ENCODE measurements around the gene ELP4. TPM values are rescaled to one million over a fixed set of nuclear protein-coding genes. Genes with fewer than 3 reads are reported as not detected.

Gene ELP4
- total RNA-seq, 2 experiments from 2014 or later: 23.0 to 23.3 TPM

DNA sequence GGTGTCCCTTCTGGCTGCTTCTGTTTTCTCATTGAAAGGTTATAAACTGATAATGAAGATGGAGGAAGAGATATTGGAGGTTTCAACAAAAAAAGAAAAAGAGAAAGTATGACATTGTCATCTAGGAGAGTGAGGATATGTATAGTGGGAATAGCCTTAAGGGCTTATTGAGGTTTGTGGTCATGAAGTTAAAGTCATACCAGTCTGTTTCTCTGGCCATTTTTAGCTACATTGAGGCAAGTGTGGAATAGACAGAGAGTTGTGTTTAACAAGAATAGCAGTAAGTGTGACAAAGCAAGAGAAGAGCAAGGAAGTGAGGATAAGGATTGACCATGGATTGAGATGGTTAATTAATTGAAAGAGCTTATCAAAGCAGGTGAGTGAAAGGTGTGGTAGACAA lies 110.4 kb downstream of the ELP4 start:
- no peak overlapping the region for H3K27ac Mint-ChIP-seq
- H3K4me3 Mint-ChIP-seq: no peak overlapping the region
- no peaks in the 10 kb centered on the region for H3K9me3 Mint-ChIP-seq (ENCODE audit: insufficient read depth)
- DNase-seq: no peak
- peaks cover 5% of the 10 kb centered on the region for H3K4me1 Mint-ChIP-seq (ENCODE audit: low read depth)
- no peaks in the 10 kb centered on the region for H3K36me3 Mint-ChIP-seq (ENCODE audit: low read depth)
- CTCF ChIA-PET: no interaction called here
- no peaks in the 10 kb centered on the region for H3K27me3 Mint-ChIP-seq (ENCODE audit: low read depth)
- no peak for ATAC-seq
- POLR2A ChIA-PET: no interaction called here

DNA sequence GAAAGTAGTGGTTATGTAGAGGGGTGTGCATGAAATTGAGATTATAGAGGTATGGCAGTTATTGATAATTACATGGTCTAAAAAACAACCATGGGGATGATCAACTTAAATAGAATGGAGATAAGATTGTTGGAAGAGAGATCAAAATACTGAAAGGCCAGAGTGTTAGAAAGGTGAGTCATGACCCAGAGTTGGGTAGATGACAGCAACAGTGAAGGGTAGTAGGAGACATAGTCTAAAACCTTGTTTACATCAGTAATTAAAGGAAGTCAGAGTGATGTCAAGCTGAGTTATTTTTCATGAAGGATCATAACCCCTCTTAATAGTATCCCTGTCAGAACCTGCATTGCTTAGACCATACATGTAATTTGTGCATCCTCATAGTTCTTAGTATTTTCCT lies 110.9 kb downstream of the ELP4 start:
- H3K4me1 Mint-ChIP-seq (ENCODE audit: low read depth): peaks cover 5% of the 10 kb centered on the region
- no peaks in the 10 kb centered on the region for H3K27me3 Mint-ChIP-seq (ENCODE audit: low read depth)
- ChIA-PET CTCF (no interaction called here), POLR2A (no interaction called here)
- no peak overlapping the region for H3K27ac Mint-ChIP-seq
- no peak for DNase-seq
- H3K4me3 Mint-ChIP-seq: no peak overlapping the region
- no peaks in the 10 kb centered on the region for H3K9me3 Mint-ChIP-seq (ENCODE audit: insufficient read depth)
- no peaks in the 10 kb centered on the region for H3K36me3 Mint-ChIP-seq (ENCODE audit: low read depth)
- no peak for ATAC-seq

DNA sequence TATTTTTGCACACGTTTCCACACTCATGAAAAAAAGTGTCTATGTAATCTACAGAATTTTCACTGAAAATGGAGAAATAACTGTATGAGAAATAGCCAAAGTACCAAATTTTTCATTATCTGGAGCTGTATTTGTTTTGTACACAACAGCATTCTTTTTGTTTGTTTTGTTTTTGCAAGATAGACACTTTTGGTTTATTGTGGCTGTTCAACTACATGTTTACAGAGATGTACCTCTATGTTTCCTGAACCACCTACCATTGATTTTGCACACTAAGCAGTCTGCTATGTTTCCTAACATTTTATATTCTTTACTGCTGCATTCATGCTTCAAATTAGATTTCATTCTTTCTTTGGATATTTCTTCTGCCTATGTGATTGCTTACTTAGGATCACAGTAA lies 116.3 kb downstream of the ELP4 start:
- no peaks in the 10 kb centered on the region for H3K36me3 Mint-ChIP-seq (ENCODE audit: low read depth)
- DNase-seq (no peak), ATAC-seq (no peak)
- no peaks in the 10 kb centered on the region for H3K27me3 Mint-ChIP-seq (ENCODE audit: low read depth)
- H3K9me3 Mint-ChIP-seq (ENCODE audit: insufficient read depth): no peaks in the 10 kb centered on the region
- no peak overlapping the region for H3K4me3 Mint-ChIP-seq
- CTCF ChIA-PET: no interaction called here
- no peak overlapping the region for H3K27ac Mint-ChIP-seq
- H3K4me1 Mint-ChIP-seq (ENCODE audit: low read depth): no peaks in the 10 kb centered on the region
- POLR2A ChIA-PET: no interaction called here

DNA sequence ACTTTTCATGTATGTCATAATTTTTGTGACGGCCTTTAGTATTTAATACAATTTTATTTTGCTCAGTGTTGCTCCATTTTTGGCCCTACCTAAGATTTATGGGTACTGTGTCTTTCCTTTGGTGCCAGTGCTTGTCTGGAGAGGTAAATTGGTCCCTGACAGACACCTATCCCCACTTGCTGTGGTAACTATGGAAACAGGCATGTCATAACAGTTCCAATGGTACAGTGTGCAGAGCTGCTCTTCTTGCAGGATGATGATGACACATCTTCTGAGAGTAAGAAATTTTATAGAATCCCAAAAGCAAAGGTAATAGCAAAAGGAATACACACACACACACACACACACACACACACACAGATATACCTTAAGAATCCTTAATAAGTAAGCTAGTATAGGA lies 118.5 kb downstream of the ELP4 start:
- POLR2A ChIA-PET: no interaction called here
- Mint-ChIP-seq H3K27me3 (ENCODE audit: low read depth) (no peaks in the 10 kb centered on the region), H3K36me3 (ENCODE audit: low read depth) (no peaks in the 10 kb centered on the region), H3K9me3 (ENCODE audit: insufficient read depth) (no peaks in the 10 kb centered on the region), H3K4me3 (no peak overlapping the region), H3K27ac (no peak overlapping the region), H3K4me1 (ENCODE audit: low read depth) (no peaks in the 10 kb centered on the region)
- ATAC-seq (no peak), DNase-seq (no peak)
- CTCF ChIA-PET: interaction anchor here (1.2 to 1.4 kb wide), 2 partner anchors 10 to 331 kb away, joined by 3 read pairs; no protein-coding TSS in a partner anchor

DNA sequence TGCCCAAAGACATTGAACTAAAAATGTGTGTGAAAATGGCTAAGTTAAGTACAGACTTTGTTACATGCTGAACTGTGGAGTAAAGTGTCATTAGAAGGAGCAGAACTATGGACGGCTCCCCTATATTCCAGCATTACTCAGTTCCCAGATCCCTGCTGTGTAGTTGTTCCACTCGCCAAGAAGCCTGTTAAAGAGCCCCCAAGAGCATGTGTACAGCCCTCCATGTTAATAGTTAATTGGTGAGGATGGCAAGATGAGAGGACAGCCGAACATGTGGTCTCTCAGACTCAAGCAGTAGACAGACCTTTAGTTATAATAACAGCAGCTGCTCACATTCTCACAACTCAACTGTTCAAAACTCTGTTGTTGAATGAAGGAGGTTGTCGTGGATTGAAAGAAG lies 127.4 kb downstream of the ELP4 start:
- Mint-ChIP-seq H3K4me1 (ENCODE audit: low read depth) (no peaks in the 10 kb centered on the region), H3K27ac (no peak overlapping the region), H3K4me3 (no peak overlapping the region), H3K27me3 (ENCODE audit: low read depth) (no peaks in the 10 kb centered on the region), H3K9me3 (ENCODE audit: insufficient read depth) (no peaks in the 10 kb centered on the region), H3K36me3 (ENCODE audit: low read depth) (no peaks in the 10 kb centered on the region)
- CTCF ChIA-PET: no interaction called here
- POLR2A ChIA-PET: no interaction called here
- DNase-seq (no peak), ATAC-seq (no peak)

DNA sequence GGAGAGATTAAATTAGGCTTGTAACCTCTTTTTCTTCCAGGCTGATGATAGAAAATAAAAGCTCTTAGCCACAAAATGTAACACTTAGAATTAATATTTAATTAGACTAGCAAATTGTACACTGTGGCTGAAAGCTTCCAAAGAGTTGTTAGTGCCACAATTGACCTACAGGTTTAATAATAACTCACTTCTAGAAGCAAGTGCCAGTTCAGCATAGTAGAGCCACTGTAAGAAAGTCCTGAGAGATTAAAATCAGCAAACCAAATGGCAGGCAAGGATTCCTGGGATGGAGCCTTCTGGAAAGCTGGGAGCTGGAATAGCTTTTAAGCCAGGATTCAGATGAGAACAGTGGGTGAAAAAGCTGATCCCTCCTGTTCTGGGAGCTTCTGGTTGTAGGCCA lies 131.0 kb downstream of the ELP4 start:
- ChIA-PET CTCF (interaction anchor here (1.2 to 2.3 kb wide), 5 partner anchors 10 to 536 kb away, joined by 3 to 8 read pairs (median 5); no protein-coding TSS in a partner anchor), POLR2A (no interaction called here)
- ATAC-seq (no peak), DNase-seq (no peak)
- Mint-ChIP-seq H3K27me3 (ENCODE audit: low read depth) (no peaks in the 10 kb centered on the region), H3K4me3 (no peak overlapping the region), H3K9me3 (ENCODE audit: insufficient read depth) (no peaks in the 10 kb centered on the region), H3K4me1 (ENCODE audit: low read depth) (no peaks in the 10 kb centered on the region), H3K27ac (no peak overlapping the region), H3K36me3 (ENCODE audit: low read depth) (no peaks in the 10 kb centered on the region)

DNA sequence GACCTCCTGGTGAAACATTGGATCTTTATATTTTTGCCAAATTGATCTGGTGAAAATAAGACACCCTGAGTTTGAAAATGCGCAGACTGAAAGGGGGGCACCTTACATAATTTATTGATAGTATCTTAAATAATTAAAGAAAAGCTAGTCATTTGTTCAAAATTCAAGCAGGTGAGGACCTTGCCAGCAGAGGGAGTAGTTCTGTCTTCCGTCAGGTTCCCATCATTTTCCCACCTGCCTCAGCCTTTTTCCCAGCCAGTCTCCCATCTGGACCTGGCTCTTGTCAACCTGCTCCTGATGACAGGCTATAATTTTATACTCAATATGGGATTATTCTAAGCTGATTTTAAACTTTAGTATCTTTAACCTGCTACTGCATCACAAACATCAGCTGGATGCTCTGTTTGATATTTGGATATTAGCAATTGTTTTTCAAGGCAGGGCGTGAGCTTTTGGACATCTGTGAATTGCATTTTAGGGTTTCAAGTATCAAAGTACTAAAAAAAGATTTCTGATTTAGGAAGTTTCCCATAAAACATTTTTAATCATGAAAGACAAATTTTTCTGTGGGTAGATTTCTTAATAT lies 132.0 kb downstream of the ELP4 start:
- CTCF ChIA-PET: interaction anchor here (1.2 to 2.3 kb wide), 6 partner anchors 9 to 535 kb away, joined by 3 to 8 read pairs (median 4); no protein-coding TSS in a partner anchor
- Mint-ChIP-seq H3K9me3 (ENCODE audit: insufficient read depth) (no peaks in the 10 kb centered on the region), H3K4me3 (no peak overlapping the region), H3K4me1 (ENCODE audit: low read depth) (no peaks in the 10 kb centered on the region), H3K27ac (no peak overlapping the region), H3K27me3 (ENCODE audit: low read depth) (no peaks in the 10 kb centered on the region), H3K36me3 (ENCODE audit: low read depth) (no peaks in the 10 kb centered on the region)
- POLR2A ChIA-PET: interaction anchor here (0.6 kb wide), 1 partner anchor 1398 kb away, joined by 3 read pairs; no protein-coding TSS in a partner anchor
- DNase-seq (no peak), ATAC-seq (no peak)

DNA sequence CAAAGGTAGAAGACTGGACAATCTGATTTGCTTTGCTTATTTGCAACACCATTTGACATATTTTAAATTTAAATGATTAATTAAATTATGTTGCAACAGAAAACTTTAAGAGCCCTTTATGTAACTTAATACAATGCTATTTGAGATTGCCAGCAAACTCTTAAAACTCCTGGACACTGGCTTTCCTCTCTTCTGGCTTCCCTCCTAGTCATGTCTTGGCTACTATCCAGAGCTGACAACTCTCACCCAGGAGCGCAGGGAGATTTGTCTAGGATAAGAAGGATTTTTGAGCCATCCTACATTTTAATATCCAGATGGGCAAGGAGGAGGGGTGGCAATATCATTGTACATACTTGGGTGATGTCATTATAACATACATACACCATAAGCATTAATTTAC lies 134.3 kb downstream of the ELP4 start:
- POLR2A ChIA-PET: no interaction called here
- H3K27ac Mint-ChIP-seq: no peak overlapping the region
- DNase-seq: no peak
- no peak for ATAC-seq
- no peaks in the 10 kb centered on the region for H3K4me1 Mint-ChIP-seq (ENCODE audit: low read depth)
- no peaks in the 10 kb centered on the region for H3K9me3 Mint-ChIP-seq (ENCODE audit: insufficient read depth)
- no peaks in the 10 kb centered on the region for H3K27me3 Mint-ChIP-seq (ENCODE audit: low read depth)
- no peaks in the 10 kb centered on the region for H3K36me3 Mint-ChIP-seq (ENCODE audit: low read depth)
- no peak overlapping the region for H3K4me3 Mint-ChIP-seq
- CTCF ChIA-PET: interaction anchor here (1.1 kb wide), 1 partner anchor 10 kb away, joined by 4 read pairs; no protein-coding TSS in a partner anchor

DNA sequence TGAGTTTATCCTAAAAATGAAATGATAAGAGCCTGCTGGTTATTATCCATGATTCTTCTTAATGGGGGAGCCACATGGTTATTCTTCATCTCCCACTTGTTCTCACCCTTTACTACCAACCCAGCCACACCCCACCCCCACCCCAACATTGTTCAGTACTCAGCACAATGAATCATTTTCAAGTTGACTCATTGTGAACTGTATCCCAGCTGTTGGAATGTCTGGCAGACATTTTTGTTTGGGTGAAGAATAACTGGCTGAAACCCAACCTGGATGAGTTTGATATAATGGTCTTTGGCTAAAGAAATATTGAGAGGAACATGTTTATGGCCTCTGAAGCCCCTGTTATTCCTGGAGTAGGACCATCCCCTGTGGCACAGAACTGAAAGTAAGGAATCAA lies 136.2 kb downstream of the ELP4 start:
- CTCF ChIA-PET: no interaction called here
- POLR2A ChIA-PET: no interaction called here
- Mint-ChIP-seq H3K4me1 (ENCODE audit: low read depth) (no peaks in the 10 kb centered on the region), H3K4me3 (no peak overlapping the region), H3K9me3 (ENCODE audit: insufficient read depth) (no peaks in the 10 kb centered on the region), H3K27me3 (ENCODE audit: low read depth) (no peaks in the 10 kb centered on the region), H3K36me3 (ENCODE audit: low read depth) (no peaks in the 10 kb centered on the region), H3K27ac (no peak overlapping the region)
- DNase-seq: no peak
- ATAC-seq: no peak

DNA sequence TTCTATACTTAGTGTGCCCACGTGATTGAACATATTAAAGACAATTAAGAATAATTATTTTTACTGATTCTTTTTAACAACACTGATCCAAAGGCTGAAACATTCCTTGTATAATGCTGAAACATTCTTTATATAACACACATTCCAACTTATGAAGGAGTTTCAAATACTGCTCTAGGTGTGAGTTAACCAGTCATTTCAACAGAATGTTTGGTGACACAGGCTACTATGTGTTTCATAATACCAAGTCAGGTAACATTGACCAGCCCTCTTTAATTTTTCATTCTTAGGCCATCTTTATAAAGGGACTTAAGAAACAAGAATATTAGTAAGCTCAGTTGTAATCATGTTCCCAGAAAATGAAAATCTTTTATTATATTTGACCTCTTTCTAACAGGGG lies 136.6 kb downstream of the ELP4 start:
- POLR2A ChIA-PET: no interaction called here
- Mint-ChIP-seq H3K36me3 (ENCODE audit: low read depth) (peaks cover 2% of the 10 kb centered on the region), H3K4me3 (no peak overlapping the region), H3K27ac (no peak overlapping the region), H3K27me3 (ENCODE audit: low read depth) (no peaks in the 10 kb centered on the region), H3K9me3 (ENCODE audit: insufficient read depth) (no peaks in the 10 kb centered on the region), H3K4me1 (ENCODE audit: low read depth) (no peaks in the 10 kb centered on the region)
- CTCF ChIA-PET: no interaction called here
- ATAC-seq (no peak), DNase-seq (no peak)

DNA sequence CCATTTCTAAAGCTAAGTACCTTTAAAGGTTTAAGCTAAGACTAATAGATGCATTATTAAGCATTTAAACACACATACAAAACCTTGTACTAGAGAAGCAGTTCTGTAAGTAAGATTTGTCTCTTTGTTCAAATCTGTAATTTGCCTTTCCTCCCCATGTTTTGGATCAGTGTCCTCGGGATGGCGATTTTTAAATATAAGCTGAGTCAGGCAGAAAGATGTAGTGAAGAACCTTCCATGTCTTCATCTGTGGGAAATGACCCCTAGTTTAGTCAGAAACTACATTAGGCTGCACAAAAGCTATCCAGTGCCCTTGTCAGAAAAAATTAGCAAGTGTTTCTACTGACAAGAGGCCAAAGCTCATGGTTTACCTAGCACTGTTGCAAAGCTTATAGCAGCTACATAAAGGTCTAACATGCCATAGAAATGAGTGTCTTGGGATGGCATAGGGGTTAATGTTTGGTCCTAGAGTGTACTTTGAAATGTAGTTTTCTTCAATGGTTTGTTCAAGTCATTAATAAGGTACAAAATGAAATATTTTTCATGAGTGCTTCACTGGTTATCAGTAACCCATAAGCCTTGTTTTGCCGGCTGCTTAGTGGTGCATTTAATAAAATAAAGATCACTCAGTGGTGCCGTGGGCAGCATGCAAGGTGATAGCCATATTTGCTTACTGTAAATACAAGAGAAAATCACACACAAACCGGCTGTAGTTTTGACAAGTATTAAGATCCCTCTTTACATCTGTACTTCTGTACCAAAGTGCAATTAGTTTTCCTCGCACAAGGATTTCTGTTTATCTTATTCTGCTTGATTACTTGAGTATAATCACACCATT lies 139.8 kb downstream of the ELP4 start:
- Mint-ChIP-seq H3K4me1 (ENCODE audit: low read depth) (no peaks in the 10 kb centered on the region), H3K4me3 (no peak overlapping the region), H3K36me3 (ENCODE audit: low read depth) (peaks cover 4% of the 10 kb centered on the region), H3K9me3 (ENCODE audit: insufficient read depth) (no peaks in the 10 kb centered on the region), H3K27ac (no peak overlapping the region), H3K27me3 (ENCODE audit: low read depth) (no peaks in the 10 kb centered on the region)
- DNase-seq (no peak), ATAC-seq (no peak)
- CTCF ChIA-PET: interaction anchor here (1.7 to 3.0 kb wide), 2 partner anchors 8 to 309 kb away, joined by 3 to 8 read pairs; no protein-coding TSS in a partner anchor
- POLR2A ChIA-PET: no interaction called here

DNA sequence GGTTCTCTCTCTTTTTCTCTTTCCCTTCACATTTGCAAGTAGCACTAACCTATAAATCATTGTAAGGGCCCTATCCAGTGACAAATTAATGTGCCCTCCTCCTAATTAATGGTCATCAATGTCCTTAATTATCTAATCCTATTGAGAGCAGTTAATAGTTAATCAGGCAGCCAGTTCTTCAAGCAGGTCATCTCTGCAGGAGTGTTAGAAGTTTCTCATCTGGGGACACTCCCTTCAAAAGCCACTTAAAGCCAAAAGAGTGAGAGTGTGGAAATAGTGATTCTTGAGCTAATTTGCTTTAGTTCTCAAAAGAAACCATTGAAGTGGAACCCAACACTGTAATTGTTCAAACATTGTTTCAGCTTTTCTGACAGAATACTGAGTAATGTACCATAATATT lies 141.6 kb downstream of the ELP4 start:
- Mint-ChIP-seq H3K4me1 (ENCODE audit: low read depth) (no peaks in the 10 kb centered on the region), H3K27ac (no peak overlapping the region), H3K27me3 (ENCODE audit: low read depth) (no peaks in the 10 kb centered on the region), H3K4me3 (no peak overlapping the region), H3K9me3 (ENCODE audit: insufficient read depth) (no peaks in the 10 kb centered on the region), H3K36me3 (ENCODE audit: low read depth) (peaks cover 4% of the 10 kb centered on the region)
- DNase-seq (no peak), ATAC-seq (no peak)
- ChIA-PET CTCF (interaction anchor here (3.0 kb wide), 1 partner anchor 10 kb away, joined by 8 read pairs; no protein-coding TSS in a partner anchor), POLR2A (no interaction called here)

All from activated CD8-positive, alpha-beta T cell treated with anti-CD3 and anti-CD28 coated beads, Interleukin-2, amount 10 ng/mL, durations not matched to agents 7 days and 5 days (primary cell).